Stimulated activated CD4-positive, alpha-beta T cell treated with anti-CD3 and anti-CD28 coated beads, Interleukin-1b, Interleukin-23, amount 100 ng/mL, for 1 hour (primary cell): ENCODE measurements around the gene GJB4.
"Not testable (repeated sequence)": the region's sequence is repeated elsewhere in the genome, so short reads cannot be mapped to it uniquely, and the experiment has no call there.

Experiments used
- DNase-seq, 2 donors: peaks; one replicate each; pipeline ENCODE4 v3.0.0-alpha.2; 2020; ENCODE audit warnings: low read depth in 2 of 2

Gene GJB4

DNA sequence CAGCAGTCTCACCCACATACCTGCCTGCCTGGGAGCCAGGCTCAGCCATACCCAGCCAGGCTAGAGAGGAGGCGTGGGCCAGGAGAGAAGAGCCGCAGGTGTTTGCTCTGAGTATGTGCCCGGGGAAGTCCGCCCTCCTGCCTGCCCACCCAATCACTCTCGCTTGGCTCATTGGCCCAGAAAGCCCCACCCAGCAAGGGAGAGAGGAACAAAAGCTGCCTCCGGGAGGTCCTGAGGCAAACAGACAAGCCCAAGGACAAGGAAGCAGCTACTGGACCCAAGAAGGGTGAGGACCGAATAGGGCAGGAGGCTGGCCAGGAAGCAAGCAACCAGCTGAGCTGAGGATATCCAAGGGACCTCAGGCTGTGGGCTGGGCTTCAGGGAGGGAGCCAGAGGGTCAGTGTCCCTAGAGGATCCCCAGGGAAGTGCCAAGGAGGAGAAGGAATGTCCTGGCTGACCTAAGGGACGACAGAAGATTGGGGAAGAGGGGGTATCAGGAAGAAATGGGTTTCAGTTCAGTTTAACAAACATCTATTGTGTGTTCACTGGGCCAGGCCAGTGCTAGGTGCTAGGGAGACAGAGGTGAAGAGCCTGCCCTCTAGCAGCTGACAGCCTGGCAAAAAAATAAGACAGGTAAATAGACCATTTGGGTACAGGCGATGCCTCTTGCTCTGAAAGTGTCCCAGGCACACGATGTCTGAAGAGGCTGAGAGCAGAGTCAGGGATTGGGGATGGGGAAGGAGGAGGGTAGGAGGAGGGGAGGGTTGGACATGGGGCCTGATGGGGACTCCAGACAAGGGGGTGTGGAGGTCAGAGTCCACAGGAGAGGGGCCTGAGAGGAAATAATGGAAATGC lies at the start of gene GJB4:
Gene GJB4, plus strand, starts transcription at position 238 of the 855 bp plus-strand sequence. CDS start 1,515 bp downstream, outside the sequence.
- DNase-seq, result no peak

DNA sequence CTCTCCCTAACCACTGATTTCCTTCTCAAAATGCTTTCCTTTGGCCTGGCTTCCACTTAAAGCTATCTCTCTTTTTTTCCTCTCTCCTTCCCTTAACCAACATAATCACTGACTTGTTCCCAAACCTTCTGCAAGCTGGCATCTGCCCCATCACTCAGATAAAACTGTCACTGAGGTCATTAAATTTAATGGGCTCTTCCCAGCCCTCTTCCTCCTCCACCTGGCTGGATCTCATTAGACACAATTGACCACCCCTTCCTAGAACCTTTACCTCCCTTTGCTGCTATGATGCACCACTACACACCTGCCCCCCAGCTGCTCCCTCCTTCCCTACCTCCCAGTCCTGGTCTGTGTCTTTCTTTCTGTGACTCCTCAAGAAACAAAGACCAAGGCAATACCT lies 48.7 kb upstream of the GJB4 start:
- DNase-seq, result no peak

DNA sequence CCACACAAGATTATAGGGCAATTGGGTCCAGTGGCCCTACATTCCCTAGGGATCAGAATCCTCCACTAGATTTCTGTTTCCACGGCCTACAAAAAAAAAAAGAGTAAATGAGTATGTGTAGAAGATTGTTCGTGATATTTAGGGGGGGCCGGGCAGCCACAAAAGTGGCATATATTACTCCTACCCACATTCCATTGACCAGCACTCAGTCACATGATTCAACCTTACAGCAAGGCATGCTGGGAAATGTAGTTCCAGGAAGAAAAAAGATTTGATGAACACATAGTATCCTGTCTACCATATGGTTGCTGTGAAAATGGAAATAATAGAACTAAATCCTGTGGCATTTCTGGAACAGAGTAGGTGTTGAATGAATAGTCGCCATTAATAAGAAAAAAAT lies 48.1 kb upstream of the GJB4 start:
- no peak for DNase-seq

DNA sequence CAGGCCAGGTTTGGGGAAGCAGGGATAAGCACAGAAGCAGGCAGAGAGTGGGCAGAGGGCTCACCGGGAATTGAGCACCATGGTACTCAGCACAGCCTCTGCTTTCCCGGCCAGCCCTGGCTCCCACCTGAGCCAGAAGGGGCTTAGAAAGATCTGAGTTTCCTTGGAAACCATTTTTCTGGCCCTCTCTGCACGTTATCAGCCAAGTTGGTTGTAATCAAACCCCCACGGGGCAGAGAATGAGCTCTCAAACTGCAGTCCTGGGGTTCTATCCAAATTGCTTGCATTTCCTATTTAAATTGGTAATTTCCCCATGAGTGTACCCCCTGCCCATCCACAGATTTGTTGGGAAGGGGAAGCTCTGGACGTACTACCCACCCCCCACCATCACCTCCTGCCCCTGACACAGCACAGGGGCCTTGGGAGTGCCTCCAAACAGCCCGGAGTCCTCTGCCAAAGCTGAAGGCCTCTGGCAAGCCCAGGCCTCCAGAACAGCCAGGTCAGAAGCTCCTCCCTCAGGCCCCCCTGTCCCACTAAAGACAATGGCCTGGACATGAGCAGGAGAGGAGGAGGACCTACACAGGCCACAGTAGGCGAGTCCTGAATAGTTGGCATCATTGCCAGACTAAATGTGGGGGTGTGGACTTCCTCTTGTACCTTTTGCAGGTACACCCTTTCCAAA lies 47.4 kb upstream of the GJB4 start:
- no peak for DNase-seq

DNA sequence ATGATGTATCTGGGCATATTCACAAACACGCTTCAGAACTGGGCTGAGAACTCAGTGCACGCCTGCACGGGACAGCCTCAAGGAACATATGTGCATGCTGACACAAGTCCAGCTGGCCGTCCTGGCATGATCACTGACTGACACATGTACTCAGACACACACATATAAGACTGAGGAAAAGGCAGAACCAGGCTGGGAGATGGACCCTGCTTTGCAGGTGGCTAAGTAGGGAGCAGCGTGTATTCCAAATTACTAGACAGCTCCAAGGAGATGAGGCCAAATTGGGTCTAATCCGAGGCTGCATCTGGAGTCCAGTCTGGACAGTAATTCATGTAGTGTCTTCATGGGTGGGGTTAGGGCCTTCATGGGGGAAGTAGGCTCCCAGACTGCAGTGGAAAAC lies 46.1 kb upstream of the GJB4 start:
- no peak for DNase-seq

- no peak for DNase-seq
Measured at GRCh38 chr1:34714386-34714785, 45.2 kb upstream of the GJB4 start.

- no peak for DNase-seq
Measured at GRCh38 chr1:34715139-34715538, 44.4 kb upstream of the GJB4 start.

DNA sequence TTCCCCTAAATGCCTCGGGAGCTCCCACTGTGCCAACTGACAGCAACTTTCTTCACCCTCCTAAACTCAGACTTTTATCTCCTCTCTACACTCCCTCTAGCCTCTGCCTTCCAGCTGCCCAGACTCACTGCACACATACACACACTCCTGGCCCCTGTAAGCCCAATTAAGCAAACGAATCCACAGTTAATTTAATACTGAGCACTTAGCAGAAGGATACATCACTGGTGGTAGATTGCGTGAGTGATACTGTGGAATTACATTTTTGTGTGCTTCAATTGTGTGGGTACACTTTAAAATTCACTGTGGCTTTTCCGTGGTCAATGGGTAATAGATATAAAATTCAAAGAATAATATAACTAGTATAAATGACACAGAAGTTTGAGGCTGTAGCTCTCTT lies 38.3 kb upstream of the GJB4 start:
- no peak for DNase-seq

DNA sequence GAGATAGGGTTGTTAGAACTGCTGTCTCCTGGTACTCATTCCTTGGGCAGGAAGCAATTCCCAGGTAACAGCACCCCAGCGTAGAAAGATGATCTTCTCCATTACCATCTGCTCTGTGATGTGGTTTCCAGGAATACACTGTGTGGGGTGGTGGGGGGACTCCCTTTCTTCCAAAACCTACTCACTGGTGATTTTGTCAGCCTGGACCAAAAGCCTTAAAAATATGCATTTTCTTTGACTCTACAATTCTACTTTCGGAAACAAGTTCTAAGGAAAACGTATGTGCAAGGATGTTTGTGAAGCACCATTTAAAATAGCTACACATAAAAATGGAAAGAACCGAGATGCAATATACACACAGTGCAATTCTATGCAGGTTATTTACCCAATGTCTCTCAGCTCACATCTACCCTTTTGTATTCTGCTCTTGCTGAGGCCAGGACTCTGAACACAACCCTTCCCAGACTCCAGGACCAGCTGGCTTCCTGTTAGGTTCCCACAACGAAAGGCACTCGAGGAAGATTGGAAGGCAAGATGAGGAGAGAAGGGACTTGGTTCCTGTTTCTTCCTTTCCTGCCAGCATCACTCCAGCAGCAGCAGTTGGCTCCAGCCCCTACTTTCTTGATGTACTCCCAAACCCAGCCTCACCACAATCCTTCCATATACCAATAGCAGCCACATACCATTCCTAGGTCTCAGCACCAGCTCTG lies 37.7 kb upstream of the GJB4 start:
- DNase-seq, result no peak

- DNase-seq, result no peak
Measured at GRCh38 chr1:34726861-34727260, 32.7 kb upstream of the GJB4 start.

- no peak for DNase-seq
Measured at GRCh38 chr1:34730485-34730884, 29.1 kb upstream of the GJB4 start.

DNA sequence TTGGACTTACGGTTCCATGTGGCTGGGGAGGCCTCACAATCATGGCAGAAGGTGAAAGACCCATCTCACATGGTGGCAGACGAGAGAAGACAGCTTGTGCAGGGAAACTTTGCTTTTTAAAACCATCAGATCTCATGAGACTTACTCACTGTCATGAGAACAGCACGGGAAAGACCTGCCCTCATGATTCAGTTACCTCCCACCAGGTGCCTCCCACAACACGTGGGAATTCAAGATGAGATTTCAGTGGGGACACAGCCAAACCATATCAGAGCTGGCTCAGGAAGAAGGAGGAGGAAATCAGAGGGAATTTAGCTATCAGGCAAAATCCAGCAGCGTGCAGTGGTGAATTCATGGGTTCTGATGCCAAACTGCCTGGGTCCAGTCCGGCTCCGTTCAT lies 26.7 kb upstream of the GJB4 start:
- DNase-seq, result not testable (repeated sequence)

- no peak for DNase-seq
Measured at GRCh38 chr1:34736692-34737091, 22.8 kb upstream of the GJB4 start.

GRCh38 chr1:34737236-34737635 lies 22.3 kb upstream of the GJB4 start:
- not testable (repeated sequence) for DNase-seq

DNA sequence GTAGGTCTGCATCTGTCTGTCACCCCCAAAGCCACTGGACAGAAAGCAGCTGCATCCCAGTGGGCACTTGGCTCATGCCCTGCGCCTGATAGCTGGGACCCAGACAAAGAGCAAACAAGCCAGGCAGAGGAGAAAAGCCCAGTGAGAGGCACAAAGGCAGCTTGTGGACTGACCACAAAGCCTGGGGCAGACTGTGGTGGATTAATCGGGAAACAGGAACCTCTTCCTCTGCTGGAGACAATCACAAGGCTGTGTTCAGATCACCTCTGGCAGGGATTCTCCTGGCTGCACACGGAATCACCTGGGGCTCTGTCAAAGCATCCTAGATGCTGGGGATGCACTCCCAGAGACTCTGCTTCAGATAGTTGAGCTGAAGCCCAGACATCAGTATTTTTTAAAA lies 19.9 kb upstream of the GJB4 start:
- DNase-seq, result no peak

DNA sequence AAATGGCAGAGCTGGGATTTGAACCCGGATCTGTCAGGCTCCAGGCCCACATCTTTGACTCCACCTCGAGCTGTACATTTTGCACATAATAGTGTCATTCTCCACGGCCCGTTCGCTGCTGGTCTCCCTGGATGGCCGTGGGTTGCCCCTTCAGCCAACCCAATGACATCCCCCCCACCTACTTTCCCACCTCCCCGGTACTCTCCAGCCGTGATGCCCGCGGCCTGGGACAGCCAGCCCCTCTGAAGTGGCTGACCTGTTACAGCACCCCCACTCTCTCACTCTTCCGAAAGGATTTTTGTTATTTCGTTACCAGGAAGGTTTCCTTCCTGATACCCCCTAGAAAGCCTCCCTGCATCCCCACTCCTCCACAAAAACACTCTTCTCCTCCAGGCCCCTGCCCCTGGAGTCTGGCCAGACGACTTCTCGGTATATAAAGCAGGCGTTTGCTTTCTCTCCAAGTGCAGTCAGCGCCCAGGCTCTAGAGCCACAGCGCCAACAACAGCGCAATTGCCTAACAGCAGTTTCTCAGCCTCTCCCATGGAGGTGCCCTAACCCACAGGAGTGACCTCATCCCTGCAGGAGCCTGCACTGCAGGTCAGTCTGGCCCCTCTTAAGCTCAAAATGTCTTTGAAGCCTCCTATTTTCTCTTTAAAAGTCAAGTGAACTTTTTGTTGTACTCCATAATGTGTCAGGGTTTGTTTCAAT lies 19.2 kb upstream of the GJB4 start:
- no peak for DNase-seq

GRCh38 chr1:34742667-34743270 lies 16.8 kb upstream of the GJB4 start:
- peak; percentile 46 to 71 for DNase-seq

- no peak for DNase-seq
Measured at GRCh38 chr1:34743775-34744174, 15.8 kb upstream of the GJB4 start.

DNA sequence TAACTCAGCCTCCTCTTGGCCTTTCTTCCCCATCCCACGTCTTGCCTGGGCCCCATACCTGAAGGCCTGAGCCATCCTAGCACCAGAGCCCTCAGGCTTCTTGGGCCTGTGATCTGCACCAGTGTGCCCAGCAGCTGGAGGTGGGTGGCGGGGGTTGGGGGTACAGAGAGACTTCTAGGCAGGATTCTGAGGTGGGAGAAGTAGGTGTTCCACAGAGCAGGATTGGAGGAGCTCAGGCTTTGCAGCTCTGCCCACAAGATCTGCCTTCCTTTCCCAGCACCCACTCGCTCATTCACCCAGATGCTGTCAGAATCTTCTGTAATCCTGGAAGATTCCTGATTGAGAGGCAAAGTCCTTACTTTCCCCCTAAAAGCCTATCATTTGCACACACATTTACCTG lies 14.7 kb upstream of the GJB4 start:
- DNase-seq, result no peak

GRCh38 chr1:34745666-34746065 lies 13.9 kb upstream of the GJB4 start:
- DNase-seq, result no peak

DNA sequence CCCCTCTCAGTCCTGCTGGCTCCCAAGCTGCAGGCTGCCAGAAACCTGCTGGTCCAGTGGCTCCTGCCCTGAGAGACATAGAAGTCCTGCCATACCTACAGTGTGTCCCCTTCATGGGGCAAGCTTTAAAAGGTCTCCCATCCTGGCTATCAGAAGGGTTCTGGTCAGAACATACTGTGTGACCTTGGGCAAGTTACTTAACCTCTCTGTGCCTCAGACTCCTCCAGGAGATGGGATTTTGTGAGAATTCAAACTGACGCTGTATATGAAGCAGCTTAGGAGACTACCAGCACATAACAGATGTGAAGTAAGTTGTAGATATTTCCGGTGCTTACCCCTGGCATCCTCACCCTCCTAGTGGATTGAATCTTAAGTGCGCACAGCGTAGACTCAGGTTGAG lies 13.4 kb upstream of the GJB4 start:
- no peak for DNase-seq
